NCI-H345 (cell line): ENCODE data around the gene TRABD2B.

ENCODE experiments used
- DNase-seq: peaks from one replicate; lab custom pipeline; 2025; lab: John Stamatoyannopoulos, UW

The TRABD2B gene

GRCh38 chr1:47935856-47936255 lies 61.3 kb downstream of the TRABD2B start:
- no peak for DNase-seq

DNA sequence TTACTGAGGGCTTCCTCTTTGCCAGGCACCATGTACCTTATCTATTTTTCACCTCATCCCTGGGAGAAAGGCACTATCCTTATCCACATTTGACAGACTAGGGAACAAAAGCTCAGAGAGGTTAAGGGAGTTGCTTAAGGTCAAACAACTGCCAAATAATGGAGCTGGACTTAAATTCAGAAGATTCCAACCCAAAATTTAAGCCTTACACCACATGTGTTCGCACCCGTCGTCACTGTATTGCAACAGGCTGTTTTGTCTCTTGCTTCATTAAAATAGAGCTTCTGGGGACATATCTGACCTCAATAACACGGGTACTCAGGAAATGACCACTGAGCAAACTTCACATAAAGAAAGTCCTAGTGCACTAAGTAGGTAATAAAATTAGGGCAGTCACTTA lies 62.0 kb downstream of the TRABD2B start:
- DNase-seq: no peak

DNA sequence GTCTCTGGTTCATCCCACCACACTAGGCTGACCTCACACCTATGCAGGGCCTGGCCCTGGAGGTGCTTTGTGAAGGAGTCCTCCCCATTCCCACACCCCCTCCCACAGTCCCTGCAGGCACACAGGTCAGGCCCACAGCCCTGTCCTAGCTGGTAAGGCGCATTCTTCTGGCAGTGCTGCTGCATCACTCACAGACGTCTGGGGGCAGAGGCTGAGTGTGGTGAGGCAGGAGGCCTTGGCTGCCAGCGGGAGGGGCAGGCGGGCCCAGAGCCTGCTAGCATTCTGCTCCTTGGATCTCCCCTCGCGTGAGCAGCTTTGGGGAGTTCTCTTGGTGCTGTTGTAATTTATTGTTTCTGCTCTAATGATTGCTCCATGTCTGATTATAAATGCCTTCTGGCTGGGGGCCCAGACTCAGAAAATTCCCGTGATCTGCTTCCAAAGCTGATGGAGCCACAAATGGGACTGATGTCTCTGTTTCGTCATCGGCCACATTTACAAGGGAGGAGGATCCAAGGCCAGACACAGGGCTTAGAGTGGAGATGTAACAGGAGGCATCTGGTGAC lies 62.9 kb downstream of the TRABD2B start:
- DNase-seq: no peak

- DNase-seq: no peak
Observed at GRCh38 chr1:47932743-47933142, 64.4 kb downstream of the TRABD2B start.

DNA sequence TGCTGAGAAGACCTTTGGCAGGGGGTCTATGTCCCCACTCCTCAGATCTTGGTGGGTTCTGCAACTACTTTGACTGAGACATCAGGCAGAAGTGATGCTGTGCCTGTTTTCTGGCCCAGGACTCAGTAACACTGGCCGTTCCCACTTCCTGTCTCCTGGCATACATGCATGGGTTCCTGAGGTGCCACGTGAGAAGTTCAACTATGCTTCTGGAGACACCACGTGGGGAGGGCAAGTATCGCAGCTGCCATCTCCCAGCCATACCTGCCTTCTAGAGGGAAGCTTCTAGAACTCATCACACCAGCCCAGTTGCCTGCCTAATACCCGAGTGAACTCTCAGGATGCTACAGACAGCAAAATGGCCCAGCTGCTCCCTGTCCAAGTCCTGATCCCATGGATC lies 65.8 kb downstream of the TRABD2B start:
- DNase-seq: peak; percentile 26

DNA sequence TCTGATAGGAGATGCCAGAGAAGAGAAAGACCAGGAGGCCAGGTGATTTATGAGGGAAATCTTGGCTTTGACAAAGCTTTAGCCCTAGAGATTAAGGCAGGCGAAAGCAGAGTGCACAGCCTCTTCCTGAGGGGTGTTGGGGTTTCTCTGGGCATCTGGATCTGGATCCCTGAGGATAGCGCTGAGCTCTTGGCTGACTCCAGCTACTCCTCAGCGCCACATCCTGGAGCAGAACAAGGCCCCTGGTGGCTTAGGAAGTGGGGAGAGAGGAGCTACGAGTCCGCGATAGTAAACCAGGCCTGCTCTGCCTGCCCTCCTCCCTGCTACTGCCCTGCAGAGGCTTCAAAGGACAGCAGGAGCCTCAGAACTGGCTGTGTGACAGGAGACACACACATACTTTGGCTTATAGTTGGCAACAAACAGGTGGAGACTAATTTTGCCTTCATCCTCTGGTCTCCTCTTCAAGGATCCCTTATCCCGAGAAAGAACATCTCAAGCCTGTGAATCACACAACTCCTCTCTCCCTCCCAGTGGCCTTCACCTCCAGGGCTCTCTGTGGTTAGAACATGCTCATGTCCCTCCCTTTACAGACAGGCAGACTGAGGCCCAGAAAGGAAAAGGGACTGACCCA lies 66.9 kb downstream of the TRABD2B start:
- no peak for DNase-seq

DNA sequence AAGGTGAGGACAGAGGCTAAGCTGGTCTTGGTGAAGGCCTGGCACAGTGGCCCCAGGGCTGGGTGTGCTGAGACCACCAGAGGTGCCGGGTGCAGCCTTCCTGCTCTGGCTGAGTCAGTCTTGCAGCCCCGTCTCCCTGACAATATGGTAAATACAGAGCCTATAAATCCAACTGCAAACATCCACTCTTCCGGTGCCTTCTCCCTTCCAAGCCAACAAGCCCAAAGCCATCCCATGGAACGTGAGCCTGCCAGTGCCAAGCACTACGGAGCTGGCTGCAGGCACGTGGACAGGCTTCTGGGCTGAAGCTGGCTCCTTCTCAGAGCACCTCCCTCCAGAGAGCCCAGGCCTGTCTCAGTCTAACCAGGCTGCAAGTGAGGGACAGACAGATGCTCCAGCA lies 70.0 kb downstream of the TRABD2B start:
- no peak for DNase-seq

DNA sequence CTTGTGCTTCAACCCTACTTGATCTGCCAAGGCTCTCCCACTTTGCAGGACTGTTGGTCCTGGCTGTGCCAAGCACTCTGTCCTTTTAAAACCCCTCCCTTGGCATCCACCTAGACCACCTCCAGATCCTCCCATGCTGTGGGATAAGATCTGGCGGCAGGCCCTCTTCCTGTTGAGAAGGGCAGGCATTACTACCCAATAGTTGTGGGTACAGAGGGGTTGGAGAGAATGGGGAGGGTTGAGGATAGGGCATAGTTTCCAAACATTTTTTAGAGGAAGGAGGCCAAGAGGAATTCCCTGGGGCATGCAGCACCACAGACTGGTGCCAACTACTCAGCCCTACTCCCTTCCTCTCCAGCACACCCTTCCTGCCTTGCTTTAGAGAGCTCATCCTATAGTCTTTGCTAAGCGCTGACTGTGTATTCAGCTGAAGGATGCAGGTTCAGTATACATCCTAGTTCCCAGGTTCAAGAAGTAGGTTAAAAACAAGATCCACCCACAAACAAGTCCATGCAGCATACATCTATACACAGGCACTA lies 70.7 kb downstream of the TRABD2B start:
- DNase-seq: no peak

GRCh38 chr1:47924270-47925048 lies 72.7 kb downstream of the TRABD2B start:
- DNase-seq: no peak

GRCh38 chr1:47921935-47922415 lies 75.2 kb downstream of the TRABD2B start:
- DNase-seq: no peak

DNA sequence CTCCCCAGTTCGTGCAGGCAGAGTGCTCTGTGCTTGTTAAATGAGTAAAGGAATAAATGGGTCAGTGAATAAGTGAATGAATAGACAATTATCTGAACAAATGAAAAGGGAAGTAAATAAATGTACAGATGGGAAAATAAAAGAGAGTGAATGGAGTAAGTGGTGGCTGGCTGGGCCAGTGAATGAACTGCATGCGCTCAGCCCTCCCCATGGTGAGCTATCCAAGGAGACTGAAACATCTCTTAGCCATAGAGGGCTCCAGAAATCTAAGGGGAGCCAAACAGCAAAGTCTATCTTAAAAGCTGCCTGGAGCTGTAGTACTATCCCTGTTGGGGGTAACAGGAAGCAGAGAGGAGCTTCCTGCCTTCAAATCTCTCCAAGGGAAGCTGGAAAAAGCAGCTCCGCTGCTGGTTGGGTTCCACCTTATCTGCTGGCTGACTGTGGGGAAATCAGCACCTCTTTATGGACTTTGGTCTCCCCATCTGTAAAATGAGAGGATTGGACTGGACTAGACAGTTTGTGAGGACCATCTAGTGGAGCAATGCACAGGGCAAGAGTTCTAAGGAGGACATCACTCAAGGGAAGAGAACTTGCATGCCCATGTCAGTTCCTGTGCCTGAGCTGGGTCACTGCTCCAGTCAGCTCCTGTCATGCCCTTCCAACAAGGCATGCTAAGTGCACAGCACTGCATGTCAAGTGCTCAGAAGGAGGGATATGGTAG lies 77.9 kb downstream of the TRABD2B start:
- DNase-seq: no peak

DNA sequence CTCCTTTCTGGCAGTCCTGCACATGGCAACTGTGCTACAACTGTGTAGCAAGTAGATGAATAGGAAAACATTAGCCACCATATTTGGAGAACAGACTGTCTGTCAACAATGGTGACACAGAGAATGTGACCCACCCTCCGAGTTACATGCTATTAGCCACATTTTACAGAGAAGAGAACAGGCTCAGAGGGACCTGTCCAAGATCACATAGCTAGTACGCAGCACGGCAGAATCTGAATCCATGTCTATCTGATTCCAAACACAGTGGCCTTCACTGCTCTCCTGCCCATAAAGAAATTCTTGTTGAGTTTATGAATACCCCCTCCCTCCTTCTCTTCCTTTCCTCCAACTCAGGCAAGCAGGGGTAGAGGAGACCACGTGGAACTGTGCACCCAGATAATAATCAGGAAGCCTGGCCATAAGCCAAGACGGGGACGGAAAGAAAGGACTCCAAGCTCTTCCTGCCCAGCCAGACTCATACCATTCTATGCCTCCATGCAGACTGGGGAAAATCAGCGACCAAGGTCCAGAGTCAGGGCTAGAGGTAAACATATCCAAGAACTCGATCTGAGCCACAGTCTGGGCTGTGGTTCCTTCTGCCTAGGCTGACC lies 78.8 kb downstream of the TRABD2B start:
- no peak for DNase-seq

DNA sequence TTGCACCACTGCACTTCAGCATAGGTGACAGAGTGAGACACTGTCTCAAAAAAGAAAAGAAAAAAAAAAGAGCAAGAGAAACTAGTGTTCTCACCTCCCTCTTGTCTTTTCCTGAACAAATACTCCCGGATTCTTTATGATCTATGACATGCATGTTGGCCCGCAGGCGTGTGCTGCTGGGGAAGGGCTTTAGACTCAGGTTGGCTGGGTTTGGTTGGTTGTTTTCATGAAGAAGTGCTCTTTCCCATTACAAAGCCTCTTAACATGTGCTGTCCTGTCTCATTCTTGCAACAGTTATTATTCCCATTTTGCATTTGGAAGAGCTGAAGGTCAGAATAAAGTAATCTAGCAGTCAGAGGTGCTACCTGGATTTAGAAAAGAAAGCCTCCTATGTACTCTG lies 79.5 kb downstream of the TRABD2B start:
- no peak for DNase-seq

DNA sequence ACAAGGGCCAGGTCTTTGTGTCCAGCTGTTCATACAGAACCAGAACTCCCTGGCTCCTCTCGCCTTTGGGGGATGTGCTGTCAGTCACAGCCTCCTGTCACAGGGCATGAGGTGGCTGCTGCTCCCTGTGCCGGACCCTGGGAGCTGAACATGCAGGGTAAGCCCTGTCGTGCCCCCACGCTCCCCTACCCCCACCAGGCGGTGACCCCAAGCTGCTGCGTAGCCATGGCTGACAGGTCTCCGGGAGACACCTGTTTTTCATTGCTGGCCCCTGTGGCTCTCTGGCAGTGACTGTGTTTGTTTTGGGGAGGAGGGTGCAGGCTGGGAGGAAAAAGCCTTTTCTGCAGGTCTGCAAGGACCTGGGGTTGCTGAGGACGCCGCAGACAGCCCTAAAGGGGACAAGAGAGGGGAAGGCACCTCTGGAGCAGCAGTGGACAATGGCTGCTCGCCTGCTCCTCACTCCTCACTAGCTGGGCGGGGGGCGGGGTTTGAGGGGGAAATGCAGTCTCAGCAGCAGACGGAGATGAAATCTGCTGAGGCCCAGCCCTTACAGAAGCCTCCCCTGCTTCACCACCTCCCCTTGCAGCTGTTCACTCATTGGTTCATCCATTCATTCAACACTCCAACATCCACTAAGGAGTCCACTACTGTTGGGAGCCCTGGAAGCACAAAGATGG lies 81.4 kb downstream of the TRABD2B start:
- peak; percentile 6 for DNase-seq

DNA sequence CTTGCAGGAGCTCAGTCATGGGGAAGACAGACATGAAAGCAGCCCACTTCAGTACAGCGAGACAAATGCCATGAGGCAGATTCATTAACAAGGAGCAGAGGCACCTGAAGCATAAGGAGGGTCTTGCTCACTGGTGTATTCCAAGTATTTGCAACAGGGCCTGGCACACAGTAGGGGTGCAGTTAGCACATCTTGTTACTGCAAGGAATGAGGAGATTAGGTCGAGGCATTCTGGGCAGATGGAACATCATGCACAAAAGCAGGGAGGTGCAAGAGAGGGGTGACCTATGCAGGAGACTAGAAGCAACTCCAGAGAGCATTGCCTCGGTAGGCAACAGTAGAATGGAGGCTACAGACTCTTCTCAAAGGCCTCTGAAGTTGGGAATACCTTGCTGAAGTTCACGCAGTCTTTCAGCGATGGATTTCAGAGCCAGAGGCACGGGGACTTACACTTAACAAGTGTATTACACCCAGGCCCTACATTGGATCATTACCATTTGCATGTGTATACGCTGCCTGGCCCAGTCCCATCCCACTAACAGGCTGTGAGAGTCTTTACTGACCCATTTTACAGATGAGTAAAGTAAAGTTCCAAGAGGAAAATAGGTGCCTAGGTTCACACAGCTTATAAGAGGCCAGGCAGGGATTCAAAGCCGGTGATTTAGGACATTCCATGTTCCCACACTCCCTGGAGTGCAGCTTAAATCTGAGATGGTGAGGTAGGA lies 82.1 kb downstream of the TRABD2B start:
- DNase-seq: no peak

GRCh38 chr1:47914218-47914938 lies 82.8 kb downstream of the TRABD2B start:
- DNase-seq: no peak

DNA sequence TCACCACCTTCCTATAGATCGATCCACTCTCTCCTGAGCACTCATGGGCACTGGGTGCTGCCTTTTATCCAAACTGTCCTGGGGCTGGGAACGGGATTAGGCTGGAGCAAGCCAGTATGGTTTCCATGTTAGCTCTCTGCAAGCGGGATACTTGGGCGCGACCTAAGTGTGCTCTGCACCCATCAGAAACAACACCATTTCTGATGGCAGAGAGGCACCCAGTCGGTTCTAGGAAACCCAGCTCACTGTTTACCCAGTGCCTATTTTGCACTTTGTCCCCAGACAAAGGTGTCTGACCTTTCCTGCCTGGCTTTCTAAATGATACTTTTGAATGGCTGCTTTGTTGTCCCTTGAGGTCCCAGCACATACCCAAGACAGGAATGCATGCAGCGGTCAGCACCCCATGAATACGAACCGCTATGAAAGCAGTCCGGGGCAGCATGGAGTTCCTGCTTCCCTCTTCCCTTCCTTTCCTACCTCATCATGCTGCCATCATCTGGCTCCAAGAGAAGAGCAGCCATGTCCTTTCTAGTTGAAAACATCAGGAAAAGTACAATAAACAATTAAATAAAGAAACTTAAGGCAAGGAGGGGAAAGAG lies 83.9 kb downstream of the TRABD2B start:
- DNase-seq: no peak

DNA sequence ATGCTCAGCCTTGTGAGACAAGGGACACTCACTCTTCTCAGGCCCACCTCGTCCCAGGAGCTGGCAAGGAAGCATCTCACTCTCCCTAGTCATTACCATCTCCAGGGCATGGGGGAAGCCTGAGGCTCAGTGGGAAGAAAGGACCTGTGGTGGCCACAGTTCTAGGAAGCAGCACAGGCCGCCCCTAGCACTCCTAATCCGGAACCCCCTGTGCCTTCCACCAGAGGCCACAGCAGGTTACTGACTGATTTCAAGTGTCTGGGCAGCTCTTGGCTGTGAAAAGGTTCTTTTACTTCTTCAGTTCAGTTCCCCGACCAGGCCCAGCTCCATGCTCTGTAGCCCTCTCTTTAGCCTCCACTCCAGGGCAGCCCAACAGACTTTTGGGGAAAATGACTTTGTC lies 84.4 kb downstream of the TRABD2B start:
- no peak for DNase-seq

- no peak for DNase-seq
Observed at GRCh38 chr1:47911892-47912291, 85.3 kb downstream of the TRABD2B start.

- no peak for DNase-seq
Observed at GRCh38 chr1:47911424-47911823, 85.8 kb downstream of the TRABD2B start.
